LoVo (cell line): ENCODE measurements around the gene TNFRSF14.
"Not testable (repeated sequence)": the region's sequence is repeated elsewhere in the genome, so short reads cannot be mapped to it uniquely, and the experiment has no call there.

Source experiments
- DNase-seq: peaks from one replicate; pipeline ENCODE4 v3.0.0-alpha.2; 2016; ENCODE audit warnings: low spot score

Gene TNFRSF14

DNA sequence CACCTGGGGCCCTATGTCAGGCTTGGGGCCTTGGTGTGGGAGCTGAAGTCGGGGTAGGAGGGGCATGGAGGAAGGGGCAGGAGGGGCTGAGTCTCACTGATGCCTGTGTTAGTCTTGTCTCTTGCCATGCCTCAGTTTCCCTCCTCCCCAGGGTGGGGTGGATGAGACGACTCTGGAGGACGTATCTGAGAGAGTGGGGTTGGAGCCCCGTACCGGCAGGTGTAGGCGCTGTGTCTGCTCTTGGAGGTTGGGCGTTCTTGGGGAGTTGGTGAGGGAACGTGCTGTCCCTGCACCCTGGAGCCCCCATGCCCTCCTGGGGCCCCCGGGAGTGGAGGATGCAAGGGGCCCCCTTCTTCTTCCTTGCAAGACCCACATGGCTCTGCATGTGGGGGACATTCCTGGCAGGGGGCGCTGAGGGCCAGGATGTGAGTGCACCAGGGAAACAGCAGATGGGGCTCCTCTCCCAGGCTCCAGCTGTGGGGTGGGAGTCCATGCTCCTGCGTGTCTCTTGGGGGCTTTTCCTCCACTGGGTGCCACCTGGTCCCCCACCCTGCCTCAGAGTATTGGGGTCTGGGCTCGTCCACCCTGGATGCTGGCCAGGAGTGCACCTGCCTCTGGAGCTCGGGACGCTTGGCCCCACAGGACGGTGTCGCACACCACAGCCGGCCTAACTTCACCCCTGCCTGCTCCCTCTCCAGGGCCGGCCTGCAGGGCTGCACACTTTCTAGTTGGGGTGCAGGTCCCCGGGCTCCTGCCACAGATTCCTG lies 1.4 kb upstream of the TNFRSF14 start:
- no peak for DNase-seq

DNA sequence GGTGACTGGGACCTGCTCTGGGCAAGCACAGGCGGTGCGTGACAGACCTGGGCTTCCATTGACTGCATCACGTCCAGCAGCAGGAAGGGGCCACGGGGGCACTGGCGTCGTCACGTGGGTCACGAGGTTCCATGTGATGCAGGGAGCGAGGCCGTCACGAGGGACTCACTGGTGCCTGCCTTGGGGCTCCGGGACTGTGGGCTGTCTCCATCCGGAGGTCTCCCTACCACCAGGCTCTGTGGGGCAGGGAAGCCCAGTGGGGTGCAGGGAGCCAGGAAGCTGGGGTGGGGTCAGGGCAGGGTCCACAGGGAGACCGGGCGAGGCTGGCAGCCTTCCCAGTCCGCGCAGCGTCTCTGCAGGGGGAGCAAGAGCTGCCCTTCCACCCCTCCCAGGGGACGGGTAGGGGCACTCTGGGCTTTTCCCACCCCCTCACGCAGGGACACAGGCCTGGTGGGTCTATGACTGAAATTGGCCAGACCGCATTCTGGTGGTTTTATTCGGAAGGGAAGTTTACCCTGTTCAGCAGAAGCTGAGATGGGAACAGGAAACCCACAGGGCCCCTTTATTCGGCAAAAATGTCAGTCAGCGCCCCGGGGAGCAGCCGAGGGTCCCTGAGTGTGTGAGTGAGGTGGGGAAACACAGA lies 416 bp upstream of the TNFRSF14 start:
- DNase-seq = no peak

DNA sequence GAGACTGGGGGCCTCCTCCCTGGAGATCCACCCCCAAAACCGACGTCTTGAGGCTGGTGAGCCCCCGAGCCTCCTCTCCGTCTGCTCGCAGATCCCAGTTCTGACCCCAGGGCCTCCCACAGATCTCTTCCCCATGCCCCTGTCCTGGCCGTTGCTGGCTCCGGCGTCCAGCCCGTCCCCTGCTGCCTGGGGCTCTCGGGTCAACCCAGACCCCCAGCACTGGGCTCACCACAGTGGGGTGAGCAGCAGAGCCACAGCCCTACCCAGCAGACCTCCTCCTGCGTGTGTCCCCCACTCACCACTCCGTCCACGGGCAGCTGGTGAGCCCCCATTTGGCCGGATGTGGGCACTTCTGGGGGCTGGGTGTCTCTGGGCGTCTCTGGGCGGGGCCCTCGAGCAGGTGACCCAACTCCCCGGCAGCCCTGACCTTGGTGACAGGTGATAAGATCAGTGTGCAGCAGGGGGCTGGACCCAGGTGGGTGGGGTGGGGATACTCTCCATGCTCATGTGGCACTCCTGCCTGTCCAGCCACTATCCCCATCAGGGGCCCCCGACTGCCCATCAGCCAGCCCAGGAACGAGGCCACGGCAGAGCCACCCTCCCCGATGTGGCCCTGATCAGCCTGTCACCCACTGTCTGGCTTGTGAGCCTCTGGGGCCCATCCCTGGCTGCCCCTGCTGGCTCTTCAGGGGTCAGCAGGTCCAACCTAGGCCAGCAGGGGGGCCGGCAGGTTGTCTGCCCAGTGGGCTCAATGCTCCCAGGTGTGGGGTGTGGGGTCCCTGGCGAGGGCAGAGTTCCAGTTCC lies 709 bp downstream of the TNFRSF14 start:
- no peak for DNase-seq

DNA sequence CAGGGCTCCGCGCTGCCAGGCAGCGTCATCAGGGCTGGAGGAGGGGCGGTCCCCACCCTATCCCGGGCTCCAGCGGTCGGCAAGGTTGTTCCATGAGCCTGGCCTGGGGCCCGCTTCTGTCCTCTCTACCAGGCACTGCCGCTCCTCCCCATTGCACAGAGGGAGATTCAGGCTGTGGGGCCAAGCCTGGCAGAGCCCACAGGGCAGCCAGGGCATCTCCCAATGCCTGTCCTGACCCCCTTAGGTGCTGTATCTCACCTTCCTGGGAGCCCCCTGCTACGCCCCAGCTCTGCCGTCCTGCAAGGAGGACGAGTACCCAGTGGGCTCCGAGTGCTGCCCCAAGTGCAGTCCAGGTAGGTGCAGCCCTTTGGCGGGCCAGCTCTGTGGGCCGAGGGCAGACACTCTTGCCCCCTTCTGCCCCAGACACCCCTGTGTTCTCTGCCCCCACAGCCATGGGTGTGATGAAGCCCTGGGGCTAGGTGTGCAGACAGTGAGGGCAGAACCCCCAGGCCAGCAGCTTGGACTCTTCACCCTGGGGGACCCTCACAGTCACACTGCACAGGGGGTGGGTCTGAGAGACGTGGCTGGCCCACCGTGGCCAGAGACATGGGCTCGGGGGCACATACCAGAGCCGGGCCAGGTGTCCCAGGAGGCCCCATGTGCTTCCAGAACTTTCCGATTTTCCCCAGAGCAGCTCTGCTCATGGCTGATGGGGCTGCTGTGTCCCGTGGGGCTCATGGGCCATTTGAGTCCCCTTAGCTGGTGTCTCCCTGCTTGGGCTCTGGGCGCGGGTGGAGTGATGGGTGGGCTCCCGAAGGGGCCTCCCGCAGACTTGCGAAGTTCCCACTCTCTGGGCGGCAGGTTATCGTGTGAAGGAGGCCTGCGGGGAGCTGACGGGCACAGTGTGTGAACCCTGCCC lies 1.6 kb downstream of the TNFRSF14 start:
- no peak for DNase-seq

DNA sequence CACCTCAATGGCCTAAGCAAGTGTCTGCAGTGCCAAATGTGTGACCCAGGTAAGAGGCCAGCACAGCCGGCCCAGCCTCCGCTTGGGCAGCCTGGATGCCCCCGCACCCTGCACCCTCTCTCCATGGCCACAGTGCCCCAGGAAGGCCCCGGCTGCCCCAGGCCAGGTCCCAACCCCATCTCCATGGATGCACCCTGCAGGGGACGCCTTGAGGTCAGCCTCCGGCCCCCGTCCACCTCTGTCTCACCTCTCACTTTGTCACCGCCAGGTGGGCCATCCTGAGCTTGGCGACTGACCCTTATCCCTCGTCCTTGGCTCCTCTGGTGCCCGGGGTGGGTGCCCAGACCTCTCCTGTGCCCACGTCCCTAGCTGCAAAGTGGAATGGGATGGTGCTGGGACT lies 2.2 kb downstream of the TNFRSF14 start:
- DNase-seq = no peak

DNA sequence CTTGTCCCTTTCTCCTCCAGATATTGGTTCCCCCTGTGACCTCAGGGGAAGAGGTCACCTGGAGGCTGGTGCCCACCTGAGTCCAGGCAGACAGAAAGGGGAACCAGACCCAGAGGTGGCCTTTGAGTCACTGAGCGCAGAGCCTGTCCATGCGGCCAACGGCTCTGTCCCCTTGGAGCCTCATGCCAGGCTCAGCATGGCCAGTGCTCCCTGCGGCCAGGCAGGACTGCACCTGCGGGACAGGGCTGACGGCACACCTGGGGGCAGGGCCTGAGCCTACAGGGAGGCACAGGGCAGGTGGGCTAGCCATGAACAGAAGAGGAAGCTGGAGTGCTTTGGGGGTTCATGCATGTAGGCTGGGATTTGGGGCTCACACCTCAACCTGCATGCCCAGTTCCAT lies 2.7 kb downstream of the TNFRSF14 start:
- DNase-seq = no peak

DNA sequence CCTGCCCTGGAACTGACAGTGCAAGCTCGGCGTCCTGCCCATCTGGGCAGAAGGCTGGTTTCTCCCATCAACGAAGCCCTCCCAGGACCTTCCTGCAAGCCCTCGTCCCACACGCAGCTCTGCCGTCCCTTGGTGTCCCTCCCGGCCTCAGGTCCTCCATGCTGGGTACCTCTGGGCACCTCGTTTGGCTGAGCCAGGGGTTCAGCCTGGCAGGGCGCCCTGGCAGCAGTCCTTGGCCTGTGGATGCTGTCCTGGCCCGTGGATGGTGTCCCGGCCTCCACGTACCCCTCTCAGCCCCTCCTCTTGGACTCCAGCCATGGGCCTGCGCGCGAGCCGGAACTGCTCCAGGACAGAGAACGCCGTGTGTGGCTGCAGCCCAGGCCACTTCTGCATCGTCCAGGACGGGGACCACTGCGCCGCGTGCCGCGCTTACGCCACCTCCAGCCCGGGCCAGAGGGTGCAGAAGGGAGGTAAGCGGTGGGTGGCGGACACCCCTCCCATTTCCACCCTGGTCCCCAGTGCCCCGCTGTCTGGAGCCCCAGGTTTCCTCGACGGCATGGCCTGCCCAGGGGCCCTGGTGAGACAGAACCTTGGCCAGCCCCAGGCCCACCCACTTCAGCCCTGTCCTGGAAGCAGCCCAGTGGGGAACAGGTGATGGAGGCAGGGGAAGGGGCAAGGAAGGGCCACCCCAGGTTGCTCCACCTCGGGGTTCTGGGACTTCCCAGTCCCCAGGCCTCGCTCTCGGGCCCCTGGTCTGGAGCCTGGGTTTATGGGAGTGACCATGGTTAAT lies 3.5 kb downstream of the TNFRSF14 start:
- no peak for DNase-seq

DNA sequence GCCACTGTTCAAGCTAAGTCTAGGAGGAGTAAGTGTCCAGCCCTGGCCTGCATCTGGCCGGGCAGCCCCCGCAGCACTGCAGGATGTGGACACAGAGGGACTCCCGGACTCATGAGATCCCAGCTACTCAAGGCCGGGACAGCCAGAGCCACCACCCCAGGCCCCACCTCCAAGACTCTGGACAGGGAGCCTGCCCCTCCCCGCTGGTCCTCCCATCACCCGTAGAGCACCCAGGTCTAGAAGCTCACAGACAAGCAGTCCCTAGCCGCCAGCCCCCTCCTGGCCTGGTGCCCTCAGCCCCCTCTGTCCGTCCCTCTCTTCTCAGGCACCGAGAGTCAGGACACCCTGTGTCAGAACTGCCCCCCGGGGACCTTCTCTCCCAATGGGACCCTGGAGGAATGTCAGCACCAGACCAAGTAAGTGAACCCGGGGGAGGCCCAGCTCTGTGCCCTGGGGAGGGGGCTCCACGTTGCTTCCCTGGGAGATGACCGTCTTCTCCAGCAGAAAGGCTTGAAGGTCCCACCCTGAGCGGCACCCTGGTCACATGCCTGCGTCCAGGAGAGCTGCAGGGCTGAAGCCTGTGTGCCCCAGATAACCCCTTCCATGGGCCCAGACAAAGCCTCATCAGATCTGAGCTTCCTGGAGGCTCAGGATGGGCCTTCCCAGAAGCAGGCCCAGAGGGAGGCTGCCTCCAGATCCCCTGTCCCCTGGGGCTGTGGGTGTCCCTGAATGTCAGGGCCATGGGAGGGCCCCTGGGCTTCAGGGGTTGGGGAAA lies 4.3 kb downstream of the TNFRSF14 start:
- no peak for DNase-seq

DNA sequence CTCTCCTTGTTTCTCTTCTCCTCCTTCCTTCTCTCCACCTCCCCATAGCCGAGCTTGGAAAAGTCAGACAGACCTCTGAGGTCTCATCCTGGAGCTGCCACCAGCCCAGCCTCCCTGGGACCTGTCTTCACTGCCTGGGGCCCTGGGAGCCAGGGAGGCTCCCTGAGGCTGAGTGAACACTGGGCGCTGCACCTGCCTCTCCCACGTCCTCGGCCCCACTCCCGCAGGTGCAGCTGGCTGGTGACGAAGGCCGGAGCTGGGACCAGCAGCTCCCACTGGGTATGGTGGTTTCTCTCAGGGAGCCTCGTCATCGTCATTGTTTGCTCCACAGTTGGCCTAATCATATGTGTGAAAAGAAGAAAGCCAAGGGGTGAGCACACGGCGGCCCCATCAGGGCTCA lies 5.3 kb downstream of the TNFRSF14 start:
- no peak for DNase-seq

DNA sequence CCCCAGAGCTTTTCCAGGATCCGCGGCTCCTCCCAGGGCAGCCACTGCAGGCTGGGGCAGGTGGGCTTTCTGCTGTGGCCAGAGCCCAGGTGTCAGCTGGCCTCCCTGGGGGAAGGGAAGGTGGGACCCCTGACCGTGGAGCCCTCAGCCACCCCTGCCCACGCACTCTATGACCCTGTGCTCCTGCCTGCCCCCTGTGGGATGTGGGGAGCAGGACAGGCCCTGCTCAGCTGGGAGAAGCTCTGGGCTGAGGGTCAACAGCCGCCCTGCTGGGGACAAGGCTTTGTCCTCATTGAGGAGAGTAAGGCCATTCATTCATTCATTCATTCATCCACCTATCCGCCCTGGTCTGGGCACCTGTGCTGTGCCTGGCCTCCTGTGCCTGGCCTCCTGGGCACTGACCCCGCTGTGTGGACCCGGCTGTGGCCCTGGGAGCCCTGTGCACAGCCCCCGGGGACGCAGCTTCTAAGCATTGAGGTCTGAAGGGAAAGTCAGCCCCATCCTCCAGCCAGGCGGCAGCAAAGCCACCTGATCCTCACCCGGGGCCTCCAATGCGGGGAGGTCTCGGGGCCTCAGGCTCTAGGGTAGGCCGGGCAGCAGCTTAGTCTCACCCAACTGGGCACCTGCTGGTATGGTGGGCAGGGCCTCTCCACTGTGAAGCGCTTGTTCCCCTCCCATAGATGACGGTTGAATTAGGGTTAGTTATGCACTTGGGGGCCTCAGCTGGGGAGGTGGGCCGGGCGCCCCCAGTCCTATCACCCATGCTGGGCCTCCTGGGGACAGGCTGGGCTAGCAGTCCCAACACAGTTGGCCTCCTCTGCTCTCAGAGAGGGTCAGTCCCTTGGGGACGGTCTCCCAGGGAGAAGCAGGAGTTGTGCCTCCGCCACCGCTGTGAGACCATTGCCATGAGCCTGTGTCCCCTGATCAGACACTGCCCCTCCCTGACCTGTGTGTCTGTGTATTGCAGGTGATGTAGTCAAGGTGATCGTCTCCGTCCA lies 6.0 kb downstream of the TNFRSF14 start:
- DNase-seq = no peak

DNA sequence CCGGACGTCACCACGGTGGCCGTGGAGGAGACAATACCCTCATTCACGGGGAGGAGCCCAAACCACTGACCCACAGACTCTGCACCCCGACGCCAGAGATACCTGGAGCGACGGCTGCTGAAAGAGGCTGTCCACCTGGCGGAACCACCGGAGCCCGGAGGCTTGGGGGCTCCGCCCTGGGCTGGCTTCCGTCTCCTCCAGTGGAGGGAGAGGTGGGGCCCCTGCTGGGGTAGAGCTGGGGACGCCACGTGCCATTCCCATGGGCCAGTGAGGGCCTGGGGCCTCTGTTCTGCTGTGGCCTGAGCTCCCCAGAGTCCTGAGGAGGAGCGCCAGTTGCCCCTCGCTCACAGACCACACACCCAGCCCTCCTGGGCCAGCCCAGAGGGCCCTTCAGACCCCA lies 7.0 kb downstream of the TNFRSF14 start:
- DNase-seq = no peak

DNA sequence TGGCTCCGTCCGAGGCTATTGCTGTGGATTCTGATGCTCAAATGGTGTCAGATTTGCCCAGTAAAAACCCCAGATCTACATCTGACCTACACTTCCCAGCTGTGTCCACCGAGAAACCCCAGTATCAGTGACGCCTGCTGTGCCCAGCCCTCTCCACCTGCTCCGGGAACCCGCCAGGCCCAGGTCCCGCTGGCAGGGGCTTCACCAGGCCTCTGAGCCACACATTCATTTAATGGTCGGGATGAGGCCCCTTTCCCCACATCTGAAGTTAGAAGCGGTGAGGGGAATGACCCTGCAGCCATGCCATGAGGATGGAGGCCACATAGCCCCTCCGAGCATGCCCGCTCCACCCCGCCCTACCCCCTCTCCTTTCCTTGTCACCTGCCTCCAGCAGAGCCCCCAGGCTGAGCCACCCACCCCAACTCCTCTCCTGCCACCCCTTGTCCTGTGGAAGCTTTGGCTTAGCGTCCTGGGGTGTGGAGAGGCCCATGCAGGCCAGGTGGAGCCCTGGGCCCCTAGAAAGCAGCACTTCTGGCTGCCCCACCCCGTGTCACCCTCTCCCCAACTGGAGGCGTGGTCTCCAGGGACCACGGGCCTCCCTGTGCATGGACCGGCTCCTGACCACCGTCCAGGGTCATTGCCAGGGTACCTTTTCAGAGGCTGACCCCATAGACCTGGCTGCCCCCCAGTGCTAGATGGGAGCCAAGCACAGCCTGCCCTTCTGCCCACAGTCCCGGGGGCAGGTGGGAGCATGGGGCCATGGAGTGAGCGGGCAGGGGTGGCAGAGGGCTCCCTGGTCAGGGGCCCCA lies 8.0 kb downstream of the TNFRSF14 start:
- no peak for DNase-seq

DNA sequence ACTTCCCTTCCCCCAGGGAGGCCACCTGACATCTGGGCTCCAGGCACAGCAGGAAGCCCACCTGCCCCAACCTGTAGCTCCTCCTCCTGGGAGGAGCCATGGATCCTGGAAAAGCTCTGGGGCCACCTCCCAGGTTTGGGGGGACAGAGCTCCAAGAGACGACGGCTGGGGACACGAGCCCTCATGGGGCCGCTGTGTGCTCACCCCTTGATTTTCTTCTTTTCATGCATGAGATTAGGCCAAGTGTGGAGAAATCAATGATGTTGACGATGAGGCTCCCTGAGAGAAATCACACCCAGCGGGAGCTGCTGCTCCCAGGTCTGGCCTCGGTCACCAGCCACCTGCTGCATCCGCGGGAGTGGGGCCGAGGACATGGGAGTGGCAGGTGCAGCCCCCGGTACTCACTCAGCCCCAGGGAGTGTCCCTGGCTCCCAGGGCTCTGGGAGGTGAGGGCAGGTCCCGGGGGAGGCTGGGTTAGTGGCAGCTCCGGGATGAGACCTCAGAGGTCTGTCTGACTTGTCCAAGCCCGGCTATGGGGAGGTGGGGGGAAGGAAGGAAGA lies 8.7 kb downstream of the TNFRSF14 start:
- no peak for DNase-seq

DNA sequence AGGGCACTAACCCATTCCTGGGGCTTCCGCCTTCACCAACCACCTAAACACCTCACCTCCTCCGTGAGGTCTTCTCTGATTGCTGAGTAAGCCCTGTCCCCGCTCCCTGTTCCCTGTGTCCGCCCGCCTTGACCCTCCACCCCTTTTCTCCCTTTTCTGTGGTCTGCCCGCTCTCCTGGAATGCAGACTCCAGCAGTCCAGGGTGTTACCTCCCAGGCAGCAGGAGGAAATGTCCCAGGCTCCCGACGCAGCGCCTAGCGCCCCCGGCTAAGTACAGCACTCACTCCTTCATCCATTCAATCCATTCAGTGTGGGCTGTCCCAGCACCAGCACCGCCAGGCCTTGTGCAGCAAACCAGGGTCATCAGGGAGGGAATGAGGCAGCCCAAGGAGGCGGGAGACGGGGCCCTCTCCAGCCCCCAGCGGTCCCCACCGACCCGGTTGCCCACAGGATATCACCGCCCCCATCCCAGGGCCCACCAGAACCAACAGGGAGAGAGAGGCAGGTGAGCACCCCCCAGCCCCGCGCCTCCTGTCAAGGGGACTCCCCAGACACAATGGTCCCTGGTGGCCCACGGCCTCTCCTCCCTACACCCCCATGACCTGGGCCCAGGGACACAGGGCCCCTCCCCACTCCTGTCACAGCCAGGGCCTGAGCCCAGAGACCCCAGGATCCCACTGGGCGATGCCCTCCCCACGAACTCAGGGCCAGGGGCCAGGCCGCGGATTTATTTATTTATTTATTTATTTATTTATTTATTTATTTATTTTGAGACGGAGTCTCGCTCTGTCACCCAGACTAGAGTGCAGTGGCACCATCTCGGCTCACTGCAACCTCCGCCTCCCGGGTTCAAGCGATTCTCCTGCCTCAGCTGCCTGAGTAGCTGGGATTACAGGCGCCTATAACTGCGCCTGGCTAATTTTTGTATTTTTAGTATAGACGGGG lies 10.2 kb downstream of the TNFRSF14 start:
- DNase-seq = no peak

DNA sequence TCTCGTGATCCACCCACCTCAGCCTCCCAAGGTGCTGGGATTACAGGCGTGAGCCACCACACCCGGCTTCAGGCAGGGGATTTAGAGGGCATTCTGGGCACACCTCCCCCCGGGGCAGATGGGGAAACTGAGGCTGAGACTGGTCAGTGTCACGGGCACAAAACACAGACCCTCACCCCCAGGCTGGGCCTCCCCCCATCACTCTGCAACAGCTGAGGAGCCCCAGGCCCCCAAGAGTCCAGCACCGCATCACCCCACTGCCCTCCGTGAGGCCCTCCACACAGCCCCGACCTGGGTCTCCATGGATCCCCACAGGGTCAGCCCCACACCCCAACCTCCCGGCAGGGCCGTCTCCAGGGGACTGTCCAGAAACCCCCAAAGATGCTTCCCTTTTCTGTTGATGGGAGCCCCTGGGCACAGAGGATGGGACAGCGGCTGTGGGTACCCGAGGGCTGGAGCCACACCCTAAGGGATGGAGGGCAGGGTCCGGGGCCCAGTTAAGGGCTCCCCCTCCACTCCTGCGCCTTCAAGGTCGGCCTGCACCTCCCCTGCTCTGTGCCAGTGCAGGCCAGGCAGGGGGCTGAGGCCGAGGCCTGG lies 11.0 kb downstream of the TNFRSF14 start:
- no peak for DNase-seq

DNA sequence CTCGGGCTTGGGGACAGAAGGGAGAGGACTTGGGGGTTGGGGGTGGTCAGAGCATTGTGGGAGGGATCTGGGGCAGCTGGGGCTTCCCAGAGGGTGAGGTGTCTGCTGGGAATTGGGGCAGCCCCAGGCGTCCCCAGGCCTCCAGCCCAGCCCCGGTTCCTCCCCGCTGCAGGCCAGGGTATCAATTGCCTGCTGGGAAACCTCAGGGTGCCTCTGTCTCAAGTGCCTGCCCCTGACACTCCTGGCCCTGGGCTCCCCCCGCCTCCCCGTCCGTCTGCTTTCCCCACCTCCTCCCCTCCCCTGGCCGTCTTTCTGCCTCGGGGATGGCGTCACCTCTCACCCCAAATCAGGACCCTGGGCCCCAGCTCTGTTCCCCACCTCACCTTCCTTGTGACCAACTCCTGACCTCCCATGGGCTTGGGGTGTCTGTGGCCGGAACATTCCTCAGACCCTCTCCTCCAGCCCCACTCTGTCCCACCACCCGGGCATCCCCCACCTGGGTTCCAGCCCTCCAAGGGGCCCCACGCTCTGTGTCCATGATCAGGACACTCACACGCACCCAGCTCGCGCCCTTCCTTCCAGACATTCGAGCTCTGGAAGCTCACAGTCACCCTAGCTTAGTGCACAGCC lies 12.1 kb downstream of the TNFRSF14 start:
- not testable (repeated sequence) for DNase-seq
